HG02642 (cell line): ENCODE results near the gene ACSL3.
"Not testable (repeated sequence)": the region's sequence is repeated elsewhere in the genome, so short reads cannot be mapped to it uniquely, and the experiment has no call there.

Experiments
- ATAC-seq: cut with Tn5 transposase; IDR thresholded peaks from one replicate; pipeline ENCODE4 v1.9.1; 2021; ENCODE audit warnings: mild to moderate bottlenecking; ENCODE audit not compliant: unreplicated experiment, poor library complexity

ACSL3 gene

DNA sequence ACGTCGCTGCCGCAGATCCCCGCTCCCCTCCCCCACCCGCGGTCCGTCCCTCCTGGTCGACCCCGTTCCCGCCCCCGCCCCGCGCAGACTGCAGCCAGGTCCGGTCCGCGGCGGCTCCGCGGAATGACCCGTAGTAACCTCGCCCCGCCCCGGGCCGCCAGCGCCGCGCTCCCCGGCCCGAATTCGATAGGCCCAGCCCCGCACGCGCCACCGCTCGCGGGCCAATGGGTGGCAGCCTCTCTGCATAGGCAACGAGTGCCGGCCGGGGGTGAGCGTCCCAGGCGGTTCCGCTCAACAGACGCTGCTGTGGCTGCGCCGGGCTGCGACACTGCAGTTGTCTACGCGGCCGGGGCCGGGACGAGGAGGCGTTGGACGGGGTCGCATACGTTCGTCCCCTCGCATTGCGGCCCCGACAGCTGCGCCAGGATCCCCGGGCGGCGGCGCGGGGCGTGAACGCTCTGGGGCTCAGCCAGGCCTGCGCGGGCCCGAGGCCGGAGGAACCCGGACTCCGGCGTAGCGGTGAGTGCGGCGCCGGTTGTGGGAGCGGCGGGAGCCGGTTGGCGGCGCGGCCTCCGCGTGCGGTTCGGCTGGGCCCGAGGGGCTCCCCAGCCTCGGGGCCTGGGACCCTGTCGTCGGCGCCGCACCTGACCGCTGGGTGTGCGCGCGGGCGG lies at the start of gene ACSL3:
Gene ACSL3 (plus strand): TSS at position 297 of the 671 bp plus-strand sequence. CDS start 47,737 bp downstream, outside the sequence.
- peak; percentile 98 for ATAC-seq

DNA sequence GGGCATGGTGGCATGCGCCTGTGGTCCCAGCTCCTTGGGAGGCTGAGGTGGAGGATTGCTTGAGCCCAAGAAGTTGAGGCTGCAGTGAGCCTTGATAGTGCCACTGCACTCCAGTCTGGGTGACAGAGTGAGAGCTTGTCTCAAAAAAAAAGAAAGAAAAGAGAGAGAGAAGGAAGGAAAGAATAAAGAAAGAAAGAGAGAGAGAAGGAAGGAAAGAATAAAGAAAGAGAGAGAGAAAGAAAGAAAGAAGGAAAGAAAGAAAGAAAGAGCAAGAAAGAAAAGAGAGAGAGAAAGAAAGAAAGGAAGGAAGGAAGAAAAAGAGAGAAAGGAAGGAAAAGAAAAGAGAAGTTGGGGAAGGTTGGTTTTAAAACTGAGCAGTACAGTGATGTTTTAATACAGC lies 49.0 kb upstream of the ACSL3 start:
- no peak for ATAC-seq

DNA sequence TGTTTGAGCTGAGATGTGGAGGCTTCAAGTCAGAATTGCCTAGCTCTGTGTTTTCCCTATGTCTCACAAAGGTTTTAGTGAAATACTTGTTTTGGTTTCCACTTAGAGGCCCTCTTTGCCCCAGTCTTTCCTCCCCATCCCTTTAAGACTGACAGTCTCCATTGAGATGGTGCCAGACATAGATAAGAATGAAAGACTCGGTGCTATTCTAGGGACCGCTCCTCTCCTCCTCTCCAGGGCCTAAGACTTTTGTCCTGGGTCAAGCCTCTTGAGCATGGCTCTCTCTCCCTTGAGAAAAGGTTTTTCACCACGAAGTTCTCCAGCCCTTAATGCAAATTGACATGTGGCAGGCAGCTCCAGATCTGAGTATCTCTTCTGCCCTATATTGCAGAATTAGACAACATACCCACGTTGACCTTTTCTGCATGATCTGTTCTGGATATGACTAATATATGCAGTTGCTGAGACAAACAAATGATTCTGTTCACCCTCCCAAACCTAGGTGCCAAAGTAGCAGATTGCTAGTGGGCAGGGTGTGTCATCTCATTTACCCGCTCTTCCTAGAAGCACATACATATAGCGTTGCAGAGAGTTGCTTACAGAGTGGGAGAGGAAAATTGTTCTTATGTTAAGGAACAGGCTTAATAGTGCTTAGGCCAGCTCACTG lies 47.5 kb upstream of the ACSL3 start:
- ATAC-seq, result peak; percentile 95

DNA sequence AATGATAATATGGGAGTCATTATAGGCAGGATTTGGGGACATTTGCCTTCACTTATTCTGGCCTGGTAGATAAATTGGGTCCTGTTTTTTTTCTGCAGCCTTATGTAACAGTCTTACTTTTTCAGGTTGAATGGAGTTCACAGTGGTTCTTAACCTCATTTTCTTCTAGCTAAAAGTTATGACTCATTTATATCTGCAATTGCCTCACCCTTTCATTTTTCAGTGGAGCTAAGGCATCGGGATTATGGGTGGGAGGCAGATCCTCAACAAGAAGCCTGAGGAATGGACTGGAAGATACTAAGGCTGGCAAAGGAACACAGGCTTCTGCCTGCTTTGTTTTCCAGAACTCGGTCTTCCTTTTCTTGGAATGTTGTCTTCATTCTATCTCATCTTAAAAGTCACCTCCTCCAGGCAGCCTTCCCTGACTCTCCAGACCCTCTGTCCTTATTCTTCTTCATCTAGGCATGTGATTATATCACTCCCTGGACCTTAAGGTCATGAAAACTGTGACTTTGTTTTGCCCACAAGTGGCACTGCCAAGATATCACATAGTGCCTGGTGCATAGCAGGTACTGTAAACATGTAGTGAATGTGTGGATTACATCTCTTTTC lies 41.0 kb upstream of the ACSL3 start:
- ATAC-seq, result no peak

DNA sequence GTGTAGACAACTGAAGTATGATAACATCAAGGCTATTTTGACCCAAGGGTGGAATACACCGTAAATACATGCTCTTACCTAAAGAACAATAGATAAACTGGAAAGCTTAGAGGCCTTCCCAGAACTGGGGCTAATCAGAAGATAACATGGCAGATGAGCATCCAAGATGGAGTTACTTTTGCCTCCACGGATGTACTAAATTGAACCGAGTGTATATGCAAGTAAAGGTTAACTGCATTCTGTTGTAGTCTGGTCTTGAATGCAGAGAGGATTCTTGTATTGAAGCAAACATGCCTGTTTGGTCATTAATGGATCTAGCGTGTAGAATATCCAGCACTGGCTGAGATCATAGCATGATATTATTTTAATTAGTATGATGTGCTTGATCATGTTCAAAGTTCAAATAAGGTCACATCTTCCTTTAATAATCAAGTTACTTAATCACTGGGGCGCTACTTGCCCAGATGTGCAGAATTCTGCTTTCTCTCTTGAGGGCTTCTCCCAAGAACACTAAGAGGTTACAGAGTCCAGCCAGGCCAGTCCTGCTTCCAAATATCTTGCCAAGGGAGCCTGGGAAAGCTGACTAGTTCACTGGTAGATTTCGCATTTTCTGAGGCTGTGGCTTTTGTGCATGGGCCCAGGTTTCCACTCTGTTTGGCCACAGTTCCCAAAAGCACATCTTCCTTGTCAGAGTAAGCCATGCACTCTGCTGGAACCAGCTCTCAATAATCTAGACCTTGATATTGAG lies 37.5 kb upstream of the ACSL3 start:
- ATAC-seq, result no peak

DNA sequence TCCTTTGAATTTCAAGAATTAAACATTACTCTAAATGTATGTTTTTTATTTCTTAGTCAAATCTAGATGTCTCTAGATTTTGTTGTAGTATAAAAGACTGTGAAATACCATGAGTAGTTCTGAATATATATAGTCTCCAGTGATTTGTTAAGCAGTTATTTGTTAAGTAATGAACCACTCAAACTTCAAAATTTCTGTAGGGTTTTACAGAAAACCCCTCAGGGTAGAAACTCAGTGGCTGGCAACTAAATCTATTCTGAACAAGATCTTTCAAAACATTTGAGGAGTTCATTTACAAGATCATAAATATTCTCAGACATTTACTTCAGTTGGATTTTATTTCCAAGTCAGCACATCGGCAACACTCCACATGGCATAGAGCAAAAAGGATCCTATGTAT lies 35.8 kb upstream of the ACSL3 start:
- no peak for ATAC-seq

DNA sequence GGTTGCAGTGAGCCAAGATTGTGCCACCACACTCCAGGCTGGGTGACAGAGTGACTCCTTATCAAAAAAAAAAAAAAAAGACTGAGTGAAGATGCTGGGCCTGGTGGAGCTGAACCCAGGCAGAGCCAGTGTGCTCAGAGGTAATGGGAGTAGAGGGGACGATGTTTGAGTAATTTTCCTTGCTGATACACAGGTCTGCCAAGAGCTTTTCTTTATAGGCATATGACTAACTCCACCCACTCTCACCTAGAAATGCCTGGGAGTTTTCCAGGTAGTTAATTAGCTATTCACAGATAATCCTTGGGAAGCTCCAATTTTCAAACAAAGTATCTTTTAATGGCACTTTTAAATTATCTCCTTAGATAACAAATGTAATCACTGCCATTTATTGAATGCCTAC lies 33.4 kb upstream of the ACSL3 start:
- ATAC-seq, result no peak

DNA sequence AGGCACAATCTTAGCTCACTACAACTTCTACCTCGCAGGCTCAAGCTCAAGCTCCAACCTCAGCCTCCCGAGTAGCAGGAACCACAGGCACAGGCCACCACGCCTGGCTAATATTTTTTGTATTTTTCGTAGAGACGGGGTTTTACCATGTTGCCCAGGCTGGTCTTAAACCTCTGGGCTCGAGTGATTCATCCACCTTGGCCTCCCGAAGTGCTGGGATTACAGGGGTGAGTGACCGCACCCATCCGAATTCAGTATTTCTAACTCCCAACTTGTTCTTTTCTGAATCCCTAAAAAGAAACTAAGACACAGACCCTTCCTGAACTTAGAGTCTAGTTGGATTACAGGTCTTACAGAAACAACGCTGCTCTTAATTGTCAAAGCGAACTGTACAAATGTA lies 32.3 kb upstream of the ACSL3 start:
- no peak for ATAC-seq

DNA sequence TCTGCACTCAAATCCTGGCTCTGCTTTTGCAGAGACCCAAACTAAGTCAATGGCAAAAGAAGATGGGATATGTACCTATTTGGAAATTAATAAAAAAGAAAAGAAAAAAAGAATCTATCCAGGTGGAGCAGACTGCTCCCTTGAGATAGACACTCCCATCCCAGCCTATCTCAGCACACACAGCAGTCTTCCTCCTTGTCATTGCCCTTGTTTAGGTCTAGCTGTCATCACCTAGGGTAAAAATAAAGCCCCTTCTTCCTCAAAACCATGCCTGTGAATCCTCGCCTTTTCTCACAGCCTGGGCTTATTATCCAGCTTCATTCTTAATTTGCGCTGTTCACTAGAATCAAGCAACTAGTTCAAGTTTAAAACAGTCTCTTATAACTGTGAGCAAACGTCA lies 30.7 kb upstream of the ACSL3 start:
- no peak for ATAC-seq

DNA sequence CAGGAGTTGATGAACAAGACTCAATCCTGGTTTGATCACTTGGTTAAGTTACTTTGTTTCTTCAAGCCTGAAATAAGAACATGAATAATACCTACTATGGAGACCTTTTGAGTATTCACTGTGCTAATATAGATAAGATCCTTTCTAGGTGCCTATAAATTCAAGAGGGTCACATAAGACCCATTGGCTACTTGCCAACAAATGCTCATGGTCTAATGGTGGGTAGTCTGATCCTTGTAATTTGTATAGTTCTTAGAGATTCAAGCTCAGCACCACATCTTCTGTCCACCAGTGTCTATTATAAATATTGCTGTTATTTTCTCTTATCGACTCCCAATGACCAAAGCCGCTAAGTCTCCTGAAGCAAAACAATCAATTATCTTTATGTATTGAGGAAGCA lies 27.4 kb upstream of the ACSL3 start:
- ATAC-seq, result no peak

DNA sequence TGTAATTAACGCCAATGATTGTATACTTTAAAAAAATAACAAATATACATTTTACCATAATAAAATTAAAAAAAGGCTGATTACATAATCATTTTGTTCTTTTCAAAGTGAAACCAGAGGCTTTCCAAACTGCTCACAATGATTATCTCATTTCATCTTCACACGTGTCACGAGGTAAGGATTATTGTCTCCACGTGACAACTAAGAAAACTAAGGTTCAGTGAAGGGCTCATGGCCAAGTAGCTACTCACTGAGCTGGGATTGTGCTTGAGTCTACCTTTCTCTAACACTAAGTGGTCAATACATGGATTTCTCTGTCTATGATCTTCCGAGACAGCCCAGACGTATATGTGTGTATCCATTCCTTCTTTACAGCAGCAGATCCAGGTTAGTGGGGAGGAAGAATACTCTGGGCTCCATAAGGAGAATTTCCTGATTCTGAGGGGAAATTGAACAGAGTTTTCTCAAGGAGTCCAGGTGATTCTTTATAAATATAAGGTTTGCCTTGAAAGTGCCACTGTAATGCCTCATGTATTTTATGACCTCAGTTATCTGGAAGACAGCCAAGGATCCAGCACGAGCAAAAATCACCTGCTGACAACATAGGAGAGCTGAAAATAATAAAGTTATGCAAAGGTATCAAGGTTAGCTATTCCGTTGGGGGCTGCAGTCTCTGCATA lies 25.6 kb upstream of the ACSL3 start:
- no peak for ATAC-seq

DNA sequence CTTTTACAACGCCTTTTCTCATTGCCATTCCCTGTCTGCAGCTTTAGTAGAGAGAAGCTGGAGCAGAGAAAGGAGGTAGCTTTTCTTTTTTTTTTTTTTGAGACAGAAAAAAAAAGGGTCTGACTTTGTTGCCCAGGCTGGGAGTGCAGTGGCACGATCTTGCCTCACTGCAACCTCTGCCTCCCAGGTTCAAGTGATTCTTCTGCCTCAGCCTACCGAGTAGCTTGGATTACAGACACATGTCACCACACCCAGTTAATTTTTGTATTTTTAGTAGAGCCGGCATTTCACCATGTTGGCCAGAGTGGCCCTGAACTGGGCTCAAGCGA lies 25.0 kb upstream of the ACSL3 start:
- no peak for ATAC-seq

DNA sequence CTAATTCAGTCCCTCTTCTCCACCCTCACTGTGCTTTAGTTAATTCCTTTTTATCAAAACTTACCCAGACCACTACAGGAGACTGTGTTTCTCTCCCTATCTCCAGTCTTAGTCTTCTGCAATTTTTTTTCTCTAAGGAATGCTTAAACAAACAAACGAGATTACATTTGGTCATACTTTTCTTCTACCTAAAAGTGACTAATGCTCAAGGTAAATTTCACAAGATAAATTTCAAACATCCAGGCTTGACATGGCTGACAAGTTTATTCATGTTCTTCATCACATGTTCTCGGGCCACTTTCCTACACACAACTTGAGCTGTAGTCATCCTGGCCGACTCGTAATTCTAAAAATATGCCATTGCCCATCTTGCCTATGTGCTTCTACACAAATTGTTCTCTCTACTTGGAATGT lies 23.2 kb upstream of the ACSL3 start:
- no peak for ATAC-seq

DNA sequence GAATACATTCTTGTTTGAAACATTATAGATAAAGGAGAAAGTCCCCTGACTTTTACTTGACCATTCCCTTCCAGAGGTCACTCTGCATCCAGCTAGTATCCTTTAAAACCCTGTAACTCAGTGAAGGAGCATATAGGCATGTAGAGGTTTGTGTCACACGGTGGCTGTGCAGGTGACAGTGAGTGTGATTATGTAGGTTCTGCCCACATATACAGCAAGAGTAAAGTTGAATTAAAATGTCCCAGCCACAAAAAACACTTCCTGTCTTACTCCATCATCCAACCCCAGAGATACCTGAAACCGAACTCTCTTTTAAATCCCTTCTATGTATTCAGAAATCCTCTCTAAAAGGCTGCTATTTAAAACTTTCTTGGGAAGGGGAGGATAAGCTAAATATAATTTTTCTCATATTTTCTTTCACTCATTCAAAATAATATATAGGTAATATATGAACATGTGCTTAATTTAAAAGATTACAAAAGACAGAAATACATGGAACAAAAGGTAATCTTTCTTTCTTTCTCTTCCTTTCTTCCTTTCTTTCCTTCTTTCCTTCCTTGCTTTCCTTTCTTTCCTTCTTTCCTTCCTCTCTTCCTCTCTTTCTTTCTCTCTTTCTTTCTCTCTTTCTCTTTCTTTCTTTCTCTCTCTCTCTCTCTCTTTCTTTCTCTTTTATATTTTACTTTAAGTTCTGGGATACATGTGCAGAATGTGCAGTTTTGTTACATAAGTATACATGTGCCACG lies 20.6 kb upstream of the ACSL3 start:
- no peak for ATAC-seq

DNA sequence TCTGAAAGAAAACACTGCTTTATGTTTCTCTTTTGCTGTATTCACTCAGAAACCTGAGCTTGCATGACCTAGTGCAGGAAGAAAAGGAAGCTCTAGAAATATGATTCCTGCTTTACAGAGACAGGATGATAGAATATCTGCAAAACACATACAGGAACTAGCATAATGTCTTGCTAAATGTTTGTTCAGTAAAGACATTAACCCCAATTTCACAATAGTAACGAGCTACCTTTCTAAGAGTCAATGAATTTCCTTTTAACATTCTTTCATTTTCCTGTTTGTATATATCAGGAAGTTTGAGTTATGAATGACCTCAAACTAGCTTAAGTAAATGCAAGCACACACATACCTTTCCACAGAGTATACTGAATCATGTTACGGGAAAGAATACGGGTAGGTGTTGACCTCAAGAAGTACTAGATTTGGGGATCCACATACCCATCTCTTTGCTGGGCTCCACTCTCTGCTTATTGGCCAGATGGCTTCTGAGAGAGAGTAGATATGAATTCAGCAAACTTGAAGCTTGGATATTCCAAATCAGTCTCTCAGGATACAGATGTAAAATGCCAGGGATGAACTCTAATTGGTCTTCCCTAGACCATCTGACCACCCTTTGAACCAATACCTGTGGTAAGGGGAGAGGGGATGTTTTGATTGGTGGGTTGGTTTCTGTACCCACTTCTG lies 18.2 kb upstream of the ACSL3 start:
- ATAC-seq, result no peak

DNA sequence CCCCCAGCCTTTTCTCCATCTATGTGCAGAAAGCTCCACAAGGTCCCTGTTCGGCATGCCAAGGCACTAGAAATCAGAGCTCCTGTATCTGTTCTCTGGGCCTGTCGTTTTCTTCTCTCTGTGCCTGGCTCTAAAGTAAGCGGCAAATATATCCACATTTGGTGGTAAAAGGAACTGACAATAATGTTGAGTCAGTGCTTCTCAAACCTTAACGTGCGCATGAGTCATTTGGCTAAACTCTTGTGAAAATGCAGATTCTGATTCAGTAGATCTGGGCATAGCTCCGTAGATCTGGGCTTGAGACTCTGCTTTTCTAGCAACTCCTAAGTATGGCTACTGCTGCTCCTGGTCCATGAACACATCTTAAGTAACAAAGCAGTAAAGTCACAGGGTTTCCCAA lies 16.5 kb upstream of the ACSL3 start:
- no peak for ATAC-seq

DNA sequence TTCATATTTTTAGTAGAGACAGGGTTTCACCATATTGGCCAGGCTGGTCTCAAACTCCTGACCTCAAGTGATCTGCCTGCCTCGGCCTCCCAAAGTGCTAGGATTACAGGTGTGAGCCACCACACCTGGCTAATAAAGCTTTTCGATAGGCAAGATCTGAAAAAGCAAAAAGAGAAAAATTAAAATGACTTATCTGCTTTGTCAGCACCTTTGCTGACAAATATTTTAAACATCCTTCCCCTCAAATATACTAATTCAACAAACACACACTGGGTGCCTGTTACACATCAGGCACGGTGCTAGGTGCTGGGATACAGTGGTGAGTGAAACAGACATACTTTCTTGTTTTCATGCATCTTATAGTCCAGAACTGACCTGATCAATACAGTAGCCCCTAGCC lies 15.5 kb upstream of the ACSL3 start:
- not testable (repeated sequence) for ATAC-seq

DNA sequence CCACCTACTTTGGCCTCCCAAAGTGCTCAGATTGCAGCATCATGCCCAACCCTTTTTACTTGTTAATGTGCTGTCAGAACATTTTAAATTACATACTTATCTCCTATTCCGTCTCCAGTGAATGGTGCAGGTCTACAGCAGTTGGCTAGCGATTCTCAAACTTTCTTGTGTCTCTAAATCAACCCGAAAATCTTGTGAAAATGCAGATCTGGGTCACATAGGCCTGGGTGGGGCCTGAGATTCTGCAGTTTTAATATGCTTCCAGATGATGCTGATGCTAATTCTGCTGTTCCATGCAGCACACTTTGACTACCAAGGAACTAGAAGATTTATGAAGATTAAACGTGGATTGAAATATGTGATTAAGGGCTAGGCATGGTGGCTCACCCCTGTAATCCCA lies 14.8 kb upstream of the ACSL3 start:
- ATAC-seq, result no peak

DNA sequence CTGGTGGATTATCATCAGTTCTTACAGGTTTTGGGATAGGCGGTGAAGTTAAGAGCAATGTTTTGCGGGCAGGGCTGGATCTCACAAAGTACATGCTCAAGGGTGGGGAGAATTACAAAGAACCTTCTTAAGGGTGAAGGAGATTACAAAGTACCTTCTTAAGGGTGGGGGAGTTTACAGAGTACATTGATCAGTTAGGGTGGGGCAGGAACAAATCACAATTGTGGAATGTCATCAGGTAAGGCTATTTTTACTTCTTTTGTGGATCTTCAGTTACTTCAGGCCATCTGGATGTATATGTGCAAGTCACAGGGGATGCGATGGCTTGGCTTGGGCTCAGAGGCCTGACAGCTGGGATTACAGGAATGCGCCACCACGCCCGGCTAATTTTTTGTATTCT lies 12.8 kb upstream of the ACSL3 start:
- ATAC-seq, result not testable (repeated sequence)
